T-cell (primary cell): Measurements from ENCODE around the gene IFT43. TPM values are rescaled to one million over a fixed set of nuclear protein-coding genes. Genes with fewer than 3 reads are reported as not detected.

Source experiments
- ATAC-seq, 4 experiments: fragments of 200-7000 bp in 3 of 4; fragments of 150-1000 bp in 1 of 4; cut with Tn5 transposase; replicated peaks in 1 of 4; 1 replicate in 3 of 4; 2 replicates in 1 of 4; pipeline ENCODE4 v1.10.0; 2021; ENCODE audit warnings: moderate library complexity in 3 of 4, mild to moderate bottlenecking in 2 of 4, moderate number of reproducible peaks in 1 of 4
- CTCF ChIA-PET, 2 donors: fragments of 300-600 bp; sonication (Branson Sonifier 250); formaldehyde crosslinking; loops; one replicate each; lab custom pipeline; 2022; ENCODE audit warnings: antibody characterized with exemption in 2 of 2; lab: Charles Lee
- POLR2A ChIA-PET, 2 donors: fragments of 300-600 bp; sonication (Branson Sonifier 250); formaldehyde crosslinking; loops; one replicate each; lab custom pipeline; 2022; ENCODE audit warnings: antibody characterized with exemption in 2 of 2; lab: Charles Lee
- DNase-seq, 35 experiments: peaks; one replicate each; pipeline versions ENCODE4 v3.0.0 to v3.0.0-alpha.2; 2013 to 2023
- H3K27ac ChIP-seq: one replicate; pipeline ENCODE4 v1.5.1; 2013; ENCODE audit warnings: low read length
- H3K27me3 ChIP-seq, 2 experiments: replicated peaks in 1 of 2; 1 replicate in 1 of 2; 2 replicates in 1 of 2; pipeline versions ENCODE4 v1.6.1 to v1.7.0; 2013; ENCODE audit warnings: low read length in 1 of 2, mixed read lengths in 1 of 2; ENCODE audit not compliant: control insufficient read depth in 2 of 2, insufficient read depth in 2 of 2; ENCODE audit errors: extremely low read depth in 1 of 2
- H3K36me3 ChIP-seq, 2 donors: 1 replicate in 1 of 2; 2 replicates in 1 of 2; pipeline versions ENCODE4 v1.6.1 to v1.7.0; 2013; ENCODE audit warnings: low read length in 1 of 2; ENCODE audit not compliant: control insufficient read depth in 2 of 2, insufficient read depth in 1 of 2; ENCODE audit errors: extremely low read depth in 1 of 2
- H3K4me1 ChIP-seq, 2 experiments: 1 replicate in 1 of 2; 2 replicates in 1 of 2; pipeline versions ENCODE4 v1.6.1 to v1.7.0; 2013; ENCODE audit warnings: low read length in 2 of 2, mixed read lengths in 1 of 2; ENCODE audit not compliant: insufficient read depth in 2 of 2, control insufficient read depth in 1 of 2; ENCODE audit errors: extremely low read depth in 1 of 2
- H3K4me3 ChIP-seq, 2 donors: 1 replicate in 1 of 2; 2 replicates in 1 of 2; pipeline versions ENCODE4 v1.5.1 to v1.7.0; 2013; ENCODE audit warnings: mild to moderate bottlenecking in 2 of 2, low read length in 1 of 2, moderate library complexity in 1 of 2; ENCODE audit not compliant: control insufficient read depth in 1 of 2; ENCODE audit errors: extremely low read depth in 1 of 2
- H3K9me3 ChIP-seq: 2 replicates; pipeline ENCODE4 v1.7.0; 2013
- H3K27ac Mint-ChIP-seq, 2 donors: one replicate each; pipeline ENCODE4 v1.8.0; 2020 to 2021; ENCODE audit warnings: mild to moderate bottlenecking in 2 of 2, mixed read lengths in 2 of 2
- H3K27me3 Mint-ChIP-seq, 2 donors: one replicate each; pipeline ENCODE4 v1.8.0; 2021 to 2022; ENCODE audit warnings: mixed read lengths in 2 of 2
- H3K36me3 Mint-ChIP-seq: one replicate; pipeline ENCODE4 v1.8.0; 2021; ENCODE audit warnings: mixed read lengths
- H3K4me1 Mint-ChIP-seq, 3 donors: one replicate each; pipeline ENCODE4 v1.8.0; 2020 to 2022; ENCODE audit warnings: mixed read lengths in 3 of 3, mild to moderate bottlenecking in 1 of 3
- H3K4me3 Mint-ChIP-seq, 3 donors: one replicate each; pipeline ENCODE4 v1.8.0; 2020 to 2022; ENCODE audit warnings: mild to moderate bottlenecking in 3 of 3, mixed read lengths in 3 of 3, moderate library complexity in 3 of 3
- H3K9me3 Mint-ChIP-seq, 3 donors: one replicate each; pipeline ENCODE4 v1.8.0; 2020 to 2022; ENCODE audit warnings: mixed read lengths in 3 of 3
- WGBS: methylation state at CpG from one replicate; pipeline ENCODE4 v1.1.5; 2013; ENCODE audit warnings: missing lambda C conversion rate; ENCODE audit not compliant: insufficient coverage; 5-methylcytosine and 5-hydroxymethylcytosine counted together
- total RNA-seq, 35 experiments: library from RNA in 6 of 35; stranded (reverse) in 6 of 35; fragments of 120-200 nt in 1 of 35; gene quantifications; one replicate each; pipeline versions ENCODE4 v1.2.1 to v1.2.4 and lab custom pipeline; 2013 to 2026

Gene IFT43
- total RNA-seq, 5 donors from 2014 or later (not counting 1 experiment from before 2014, with no cell fraction given), result 10.0 to 13.5 (median 11.9) TPM

- ATAC-seq (peak; percentile 18 to 57 (median 32)), DNase-seq (peak in 29 of 35 experiments; percentile 8 to 52 (median 32))
- no peaks in the 10 kb centered on the region for H3K27me3 Mint-ChIP-seq
- H3K4me1 ChIP-seq, result peaks cover 3 to 37% of the 10 kb centered on the region in 2 experiments
- H3K4me3 ChIP-seq, result no peak overlapping the region
- H3K36me3 ChIP-seq, result no peaks in the 10 kb centered on the region
- H3K9me3 ChIP-seq, result no peaks in the 10 kb centered on the region
- H3K27ac Mint-ChIP-seq, result peak overlapping the region; percentile 28 to 87
- ChIA-PET CTCF (interaction anchor here in 1 of 2 donors (1.3 kb wide), 1 partner anchor 268 kb away, joined by 3 read pairs; no protein-coding TSS in a partner anchor), POLR2A (no interaction called here)
- no peaks in the 10 kb centered on the region for H3K36me3 Mint-ChIP-seq
- H3K9me3 Mint-ChIP-seq, result no peaks in the 10 kb centered on the region
- H3K4me3 Mint-ChIP-seq, result peak overlapping the region in 1 of 3 donors; percentile 28
- WGBS, result 60% methylated on average over 10 of the region's 10 CpGs
- no peak overlapping the region for H3K27ac ChIP-seq
- H3K4me1 Mint-ChIP-seq, result peaks cover 39 to 43% (median 42%) of the 10 kb centered on the region in 3 donors
- H3K27me3 ChIP-seq, result no peaks in the 10 kb centered on the region
Observed at GRCh38 chr14:75978249-75978731, 7.3 kb upstream of the IFT43 start.

GRCh38 chr14:75979071-75979571 is 6.4 kb upstream of the IFT43 start:
- H3K4me3 Mint-ChIP-seq, result peak overlapping the region in 1 of 3 donors; percentile 15
- Histone ChIP-seq H3K27me3 (no peaks in the 10 kb centered on the region), H3K27ac (no peak overlapping the region), H3K9me3 (no peaks in the 10 kb centered on the region), H3K4me1 (peaks cover 3 to 37% of the 10 kb centered on the region in 2 experiments), H3K4me3 (no peak overlapping the region), H3K36me3 (no peaks in the 10 kb centered on the region)
- no peaks in the 10 kb centered on the region for H3K9me3 Mint-ChIP-seq
- CTCF ChIA-PET, result interaction anchor here (0.6 to 1.5 kb wide), 6 partner anchors 71 to 315 kb away, joined by 3 to 4 read pairs (median 3); no protein-coding TSS in a partner anchor
- peaks cover 39 to 43% (median 42%) of the 10 kb centered on the region in 3 donors for H3K4me1 Mint-ChIP-seq
- WGBS, result 37% methylated on average over 13 of the region's 14 CpGs
- DNase-seq (peak in 10 of 35 experiments; percentile 8 to 43 (median 12)), ATAC-seq (no peak)
- peak overlapping the region in 1 of 2 donors; percentile 28 for H3K27ac Mint-ChIP-seq
- no peaks in the 10 kb centered on the region for H3K27me3 Mint-ChIP-seq
- POLR2A ChIA-PET, result no interaction called here
- H3K36me3 Mint-ChIP-seq, result no peaks in the 10 kb centered on the region

GRCh38 chr14:75979648-75980565 is 5.7 kb upstream of the IFT43 start:
- Mint-ChIP-seq H3K36me3 (no peaks in the 10 kb centered on the region), H3K4me3 (peak overlapping the region in 2 of 3 donors; percentile 21 to 80), H3K27ac (no peak overlapping the region), H3K4me1 (peaks cover 39 to 45% (median 42%) of the 10 kb centered on the region in 3 donors), H3K27me3 (no peaks in the 10 kb centered on the region), H3K9me3 (no peaks in the 10 kb centered on the region)
- ATAC-seq (no peak), DNase-seq (no peak)
- CTCF ChIA-PET, result interaction anchor here (0.6 to 6.4 kb wide), 7 partner anchors 33 to 316 kb away, joined by 3 to 67 read pairs (median 3); no protein-coding TSS in a partner anchor
- Histone ChIP-seq H3K36me3 (no peaks in the 10 kb centered on the region), H3K4me1 (peaks cover 3 to 37% of the 10 kb centered on the region in 2 experiments), H3K9me3 (no peaks in the 10 kb centered on the region), H3K27me3 (no peaks in the 10 kb centered on the region), H3K4me3 (no peak overlapping the region), H3K27ac (no peak overlapping the region)
- POLR2A ChIA-PET, result no interaction called here
- WGBS, result 85% methylated on average over 23 of the region's 27 CpGs

GRCh38 chr14:75980856-75981255 is 4.7 kb upstream of the IFT43 start:
- Histone ChIP-seq H3K27me3 (no peaks in the 10 kb centered on the region), H3K36me3 (no peaks in the 10 kb centered on the region), H3K4me1 (peaks cover 3 to 41% of the 10 kb centered on the region in 2 experiments), H3K27ac (no peak overlapping the region), H3K4me3 (no peak overlapping the region), H3K9me3 (no peaks in the 10 kb centered on the region)
- no peaks in the 10 kb centered on the region for H3K27me3 Mint-ChIP-seq
- H3K36me3 Mint-ChIP-seq, result no peaks in the 10 kb centered on the region
- ChIA-PET POLR2A (no interaction called here), CTCF (interaction anchor here in 1 of 2 donors (6.4 kb wide), 1 partner anchor 271 kb away, joined by 67 read pairs; no protein-coding TSS in a partner anchor)
- peak overlapping the region; percentile 46 to 87 for H3K27ac Mint-ChIP-seq
- whole genome bisulfite sequencing, result 97% methylated on average over 8 of the region's 8 CpGs
- DNase-seq (no peak), ATAC-seq (no peak)
- peaks cover 47 to 52% (median 49%) of the 10 kb centered on the region in 3 donors for H3K4me1 Mint-ChIP-seq
- no peaks in the 10 kb centered on the region for H3K9me3 Mint-ChIP-seq
- peak overlapping the region; percentile 78 to 88 (median 80) for H3K4me3 Mint-ChIP-seq

GRCh38 chr14:75981426-75982265 is 3.9 kb upstream of the IFT43 start, which contains the start of gene TGFB3:
Gene TGFB3, minus strand, starts transcription at chr14:75981995. Its CDS starts 1,102 bp downstream, at chr14:75980893.
- Mint-ChIP-seq H3K4me1 (peaks cover 55 to 60% (median 56%) of the 10 kb centered on the region in 3 donors), H3K4me3 (peak within 1 kb of the TSS; percentile 78 to 88 (median 80)), H3K27me3 (no peaks in the 10 kb centered on the region), H3K36me3 (no peaks in the 10 kb centered on the region), H3K27ac (peak within 1 kb of the TSS; percentile 86 to 87), H3K9me3 (no peaks in the 10 kb centered on the region)
- Histone ChIP-seq H3K36me3 (no peaks in the 10 kb centered on the region), H3K27me3 (no peaks in the 10 kb centered on the region), H3K27ac (peak within 1 kb of the TSS; percentile 69), H3K9me3 (no peaks in the 10 kb centered on the region), H3K4me3 (peak within 1 kb of the TSS; percentile 56 to 64), H3K4me1 (peaks cover 3 to 49% of the 10 kb centered on the region in 2 experiments)
- 6% methylated on average over 16 of the region's 26 CpGs for WGBS
- ATAC-seq (peak; percentile 45 to 58 (median 52)), DNase-seq (peak in 34 of 35 experiments; percentile 29 to 77 (median 59))
- ChIA-PET CTCF (interaction anchor here (0.7 to 6.4 kb wide), 10 partner anchors 75 to 850 kb away, joined by 3 to 67 read pairs (median 5); partner anchors contain the start of genes ERG28 (in 1 of the 2) and TTLL5 (in 1 of the 2)), POLR2A (no interaction called here)
